PFSK-1 (cell line): ENCODE measurements around the gene PPM1H.

ENCODE experiments used
- SIN3A ChIP-seq: IDR thresholded peaks from 2 replicates; pipeline ENCODE4 v1.6.1; 2012; ENCODE audit warnings: mild to moderate bottlenecking, low read length, moderate library complexity, borderline replicate concordance; ENCODE audit not compliant: insufficient read depth
- TAF1 ChIP-seq: IDR thresholded peaks from 2 replicates; pipeline ENCODE4 v1.6.1; 2012; ENCODE audit warnings: low read length, control low read depth, borderline replicate concordance; ENCODE audit not compliant: insufficient read depth

GRCh38 chr12:62627181-62627580 is 307.8 kb downstream of the PPM1H start:
- TF ChIP-seq TAF1 (no peak), SIN3A (no peak)
